Peyer's patch (tissue), 4 donors: Measurements from ENCODE around the gene F2. TPM values are rescaled to one million over a fixed set of nuclear protein-coding genes. Genes with fewer than 3 reads are reported as not detected.

Source experiments
- DNase-seq, 3 donors: peaks; one replicate each; pipeline ENCODE4 v3.0.0-alpha.2; 2017 to 2019
- H3K27ac ChIP-seq, 4 donors: fragments of 200-600 bp; sonication (generic); one replicate each; pipeline ENCODE4 v1.5.1; 2016 to 2019
- H3K27me3 ChIP-seq, 2 donors: fragments of 200-600 bp; sonication (generic); one replicate each; pipeline ENCODE4 v1.5.1; 2019
- H3K36me3 ChIP-seq, 3 donors: fragments of 200-600 bp; sonication (generic); one replicate each; pipeline ENCODE4 v1.5.1; 2016 to 2019
- H3K4me1 ChIP-seq, 4 donors: fragments of 200-600 bp; sonication (generic); one replicate each; pipeline ENCODE4 v1.5.1; 2016 to 2019
- H3K4me3 ChIP-seq, 4 donors: fragments of 200-600 bp; sonication (generic); 1 replicate in 3 of 4; 2 replicates in 1 of 4; pipeline ENCODE4 v1.5.1; 2016 to 2019; ENCODE audit warnings: mild to moderate bottlenecking in 1 of 4
- H3K9me3 ChIP-seq, 4 donors: fragments of 200-600 bp; sonication (generic); one replicate each; pipeline ENCODE4 v1.5.1; 2016 to 2019; ENCODE audit warnings: mild to moderate bottlenecking in 1 of 4
- POLR2A ChIP-seq, 2 donors: fragments of 450-650 bp; IDR thresholded peaks; one replicate each; pipeline ENCODE4 v1.5.1; 2017; ENCODE audit warnings: antibody characterized with exemption in 2 of 2, mild to moderate bottlenecking in 2 of 2, moderate library complexity in 2 of 2
- small RNA-seq, 2 donors: library from RNA; depleted of rRNA; stranded (forward); fragments of <200 nt; gene quantifications; one replicate each; pipeline ENCODE3, GENCODE V24; 2016
- total RNA-seq, 4 donors: library from RNA; depleted of rRNA; stranded (reverse); fragments of >200 nt; gene quantifications; one replicate each; pipeline ENCODE4 v1.1.0, GENCODE V29; 2016
- TF ChIP-seq, protein P1 (sequence below), 6 experiments: fragments of 450-650 bp in 4 of 6; fragments of 200-600 bp in 2 of 6; sonication (generic) in 1 of 6; IDR thresholded peaks; one replicate each; pipeline ENCODE4 v1.5.1; 2017 to 2019; ENCODE audit warnings: antibody characterized with exemption in 6 of 6, mild to moderate bottlenecking in 3 of 6, moderate library complexity in 1 of 6

F2 gene
- total RNA-seq, 4 donors from 2014 or later: 0.53 TPM; not detected in 3

DNA sequence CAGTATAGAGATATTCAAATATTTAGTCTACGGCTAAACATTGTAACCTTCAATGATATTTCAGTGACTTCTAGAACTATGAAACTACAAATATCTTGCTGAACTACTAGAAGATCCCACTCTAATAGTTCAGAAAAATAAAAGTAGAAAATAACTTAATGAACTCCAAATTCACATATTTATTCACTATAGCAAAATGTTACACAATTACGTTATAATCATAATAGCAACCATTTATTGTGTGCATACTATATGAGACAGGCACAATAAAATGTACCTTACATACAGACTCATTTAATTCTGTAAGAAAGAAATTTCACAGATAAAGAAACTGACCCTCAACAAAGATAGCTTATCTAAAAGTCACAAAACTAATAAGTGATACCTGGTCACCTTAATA, 57.9 kb downstream of the F2 start:
- TF ChIP-seq, protein P1, sequence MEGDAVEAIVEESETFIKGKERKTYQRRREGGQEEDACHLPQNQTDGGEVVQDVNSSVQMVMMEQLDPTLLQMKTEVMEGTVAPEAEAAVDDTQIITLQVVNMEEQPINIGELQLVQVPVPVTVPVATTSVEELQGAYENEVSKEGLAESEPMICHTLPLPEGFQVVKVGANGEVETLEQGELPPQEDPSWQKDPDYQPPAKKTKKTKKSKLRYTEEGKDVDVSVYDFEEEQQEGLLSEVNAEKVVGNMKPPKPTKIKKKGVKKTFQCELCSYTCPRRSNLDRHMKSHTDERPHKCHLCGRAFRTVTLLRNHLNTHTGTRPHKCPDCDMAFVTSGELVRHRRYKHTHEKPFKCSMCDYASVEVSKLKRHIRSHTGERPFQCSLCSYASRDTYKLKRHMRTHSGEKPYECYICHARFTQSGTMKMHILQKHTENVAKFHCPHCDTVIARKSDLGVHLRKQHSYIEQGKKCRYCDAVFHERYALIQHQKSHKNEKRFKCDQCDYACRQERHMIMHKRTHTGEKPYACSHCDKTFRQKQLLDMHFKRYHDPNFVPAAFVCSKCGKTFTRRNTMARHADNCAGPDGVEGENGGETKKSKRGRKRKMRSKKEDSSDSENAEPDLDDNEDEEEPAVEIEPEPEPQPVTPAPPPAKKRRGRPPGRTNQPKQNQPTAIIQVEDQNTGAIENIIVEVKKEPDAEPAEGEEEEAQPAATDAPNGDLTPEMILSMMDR (IDR thresholded peaks at IDR 0.05): no peak
- no peak for TF ChIP-seq POLR2A (IDR thresholded peaks at IDR 0.05)
- H3K36me3 ChIP-seq: peaks cover 0 to 72% (median 0%) of the 10 kb centered on the region in 3 donors
- no peaks in the 10 kb centered on the region for H3K9me3 ChIP-seq
- no peaks in the 10 kb centered on the region for H3K27me3 ChIP-seq
- no peak overlapping the region for H3K27ac ChIP-seq
- no peaks in the 10 kb centered on the region for H3K4me1 ChIP-seq
- no peak overlapping the region for H3K4me3 ChIP-seq
- no peak for DNase-seq

DNA sequence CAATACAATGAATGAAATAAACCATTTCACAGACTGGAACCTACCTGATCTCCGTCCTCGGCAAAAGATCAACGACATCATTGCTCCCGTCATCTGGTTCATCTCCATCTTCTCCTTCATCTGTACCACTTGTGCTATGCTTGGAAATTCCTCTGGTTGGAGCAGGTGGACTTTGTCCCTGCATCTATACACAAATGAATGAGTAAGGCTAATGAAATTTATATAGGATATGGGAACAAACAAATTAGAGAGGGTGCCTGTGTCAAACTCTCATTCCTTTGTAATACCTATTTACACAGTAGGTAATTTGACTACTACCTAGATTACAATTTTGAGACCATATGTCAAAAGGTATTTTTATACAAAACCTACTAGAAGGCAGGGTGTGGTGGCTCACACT, 59.4 kb downstream of the F2 start:
- no peak for TF ChIP-seq POLR2A (IDR thresholded peaks at IDR 0.05)
- TF ChIP-seq, protein P1 (IDR thresholded peaks at IDR 0.05): no peak
- H3K27me3 ChIP-seq: no peaks in the 10 kb centered on the region
- H3K36me3 ChIP-seq: peaks cover 0 to 72% (median 0%) of the 10 kb centered on the region in 3 donors

More for the DNA sequence above, 59.4 kb downstream of the F2 start:
- H3K4me1 ChIP-seq: no peaks in the 10 kb centered on the region
- no peak for DNase-seq
- H3K4me3 ChIP-seq: no peak overlapping the region
- H3K9me3 ChIP-seq: no peaks in the 10 kb centered on the region
- H3K27ac ChIP-seq: no peak overlapping the region

Small RNA genes within 50 kb of the gene (small RNA-seq; reads per million reads assigned to genes)
- gene MIR5582 (0 to 0.06 reads per million in 2 donors), gene RF00573 (0 reads per million in 2 donors), gene SNORD67 (17.7 to 33.5 reads per million in 2 donors)

Other genes starting within 250 kb of the F2 start
- gene AMBRA1, start 125.2 kb upstream of the F2 start, total RNA-seq: 10 to 100 TPM; 28.9 to 61.6 (median 41.6) TPM
- 1 to 10 TPM; 3.3 to 4.4 (median 4.1) TPM for gene HARBI1, start 102.0 kb upstream of the F2 start, total RNA-seq
- 100 to 1,000 TPM in 2 of 4 donors, 10 to 100 TPM in 2; 86.5 to 119 (median 106) TPM for gene ATG13, start 101.7 kb upstream of the F2 start, total RNA-seq
- gene ARHGAP1, start 18.6 kb upstream of the F2 start, total RNA-seq: 10 to 100 TPM; 52.0 to 85.8 (median 62.7) TPM
- 10 to 100 TPM in 1 of 4 donors, 1 to 10 TPM in 3; 6.3 to 20.0 (median 8.4) TPM for gene ZNF408, start 18.2 kb upstream of the F2 start, total RNA-seq
- gene CKAP5, start 127.1 kb downstream of the F2 start, total RNA-seq: 10 to 100 TPM; 23.8 to 75.1 (median 26.7) TPM
- gene LRP4, start 199.3 kb downstream of the F2 start, total RNA-seq: 10 to 100 TPM; 37.1 to 62.5 (median 44.4) TPM
- gene CSTPP1, start 217.5 kb downstream of the F2 start, total RNA-seq: 10 to 100 TPM; 31.8 to 42.1 (median 39.1) TPM